Pancreas (tissue), 10 donors: ENCODE results near the gene CCDC148. TPM values are rescaled to one million over a fixed set of nuclear protein-coding genes. Genes with fewer than 3 reads are reported as not detected.
"Not testable (repeated sequence)": the region's sequence is repeated elsewhere in the genome, so short reads cannot be mapped to it uniquely, and the experiment has no call there.

Source experiments
- ATAC-seq, 4 donors: fragments of 200-7000 bp; cut with Tn5 transposase; one replicate each; pipeline versions ENCODE4 v1.8.0 to v1.9.1; 2020; ENCODE audit warnings: mild to moderate bottlenecking in 4 of 4, moderate library complexity in 4 of 4
- DNase-seq, 6 donors: peaks; one replicate each; pipeline ENCODE4 v3.0.0-alpha.2; 2020
- FAIRE-seq: peaks from 2 replicates; lab custom pipeline; 2012; peaks lifted over from hg19 to GRCh38; lab: Jason Lieb, UNC
- H3K27ac ChIP-seq, 4 donors: fragments of 200-600 bp; sonication (generic); 1 replicate in 3 of 4; 2 replicates in 1 of 4; pipeline versions ENCODE4 v1.5.0 to v1.8.0; 2020
- H3K27me3 ChIP-seq, 4 donors: fragments of 200-600 bp; one replicate each; pipeline ENCODE4 v1.8.0; 2021
- H3K36me3 ChIP-seq, 3 donors: fragments of 200-600 bp; sonication (generic) in 1 of 3; one replicate each; pipeline versions ENCODE4 v1.5.0 to v1.8.0; 2020 to 2021
- H3K4me1 ChIP-seq, 3 donors: fragments of 200-600 bp; one replicate each; pipeline ENCODE4 v1.8.0; 2021
- H3K4me3 ChIP-seq, 4 donors: fragments of 200-600 bp; sonication (generic) in 2 of 4; one replicate each; pipeline versions ENCODE4 v1.5.0 to v1.8.0; 2020 to 2021
- H3K9me3 ChIP-seq, 4 donors: fragments of 200-600 bp; one replicate each; pipeline ENCODE4 v1.8.0; 2021
- WGBS, 2 donors: extraction: QIAGEN DNeasy Blood & Tissue Kit; methylation state at CpG; one replicate each; pipeline ENCODE4 v1.1.7; 2013; 5-methylcytosine and 5-hydroxymethylcytosine counted together
- intact Hi-C, 3 donors: fragments of 100-400 bp; cut with DNase I; formaldehyde crosslinking; loops; one replicate each; pipeline versions ENCODE4 v1.11.1 to v1.14.2; 2022
- polyA plus RNA-seq, 2 donors: library from polyadenylated mRNA; stranded (reverse); fragments of 200-250 nt; gene quantifications; one replicate each; pipeline ENCODE4 v1.2.3, GENCODE V29; 2013
- total RNA-seq, 6 donors: library from RNA; stranded (reverse); fragmentation: NEBNext Ultra II Directional in 4 of 6; extraction: Animal tissue kit (Norgen Biotek cat#: 25700) in 4 of 6; gene quantifications; one replicate each; pipeline versions ENCODE4 v1.2.1 to v1.2.4, GENCODE V29; 2021 to 2023
- TF ChIP-seq, protein P1 (sequence below), 4 donors: fragments of 200-600 bp; sonication (generic) in 3 of 4; IDR thresholded peaks; one replicate each; pipeline versions ENCODE4 v1.5.0 to v1.8.0; 2021; ENCODE audit warnings: antibody characterized with exemption in 4 of 4
- donor health status: healthy with polysubstance abuse.
- donor health status: DM: no; HTN: no; CAD: no; lungs with moderate emphysema.
- donor health status: DM: no; HTN: no; CAD: no.
- donor health status: control.
- donor health status: control.
- donor health status: Bipolar disorder and iron deficiency.
- donor health status: DM: yes; HTN: yes; CAD: no.
- donor health status: DM: no; HTN: no; CAD: no.
- donor health status: DM: no; HTN: no; CAD: no.
- donor health status: DM: yes; HTN: yes; CAD: no.

CCDC148 gene
- total and polyA plus RNA-seq, 8 donors: 0.38 to 1.5 (median 0.79) TPM

DNA sequence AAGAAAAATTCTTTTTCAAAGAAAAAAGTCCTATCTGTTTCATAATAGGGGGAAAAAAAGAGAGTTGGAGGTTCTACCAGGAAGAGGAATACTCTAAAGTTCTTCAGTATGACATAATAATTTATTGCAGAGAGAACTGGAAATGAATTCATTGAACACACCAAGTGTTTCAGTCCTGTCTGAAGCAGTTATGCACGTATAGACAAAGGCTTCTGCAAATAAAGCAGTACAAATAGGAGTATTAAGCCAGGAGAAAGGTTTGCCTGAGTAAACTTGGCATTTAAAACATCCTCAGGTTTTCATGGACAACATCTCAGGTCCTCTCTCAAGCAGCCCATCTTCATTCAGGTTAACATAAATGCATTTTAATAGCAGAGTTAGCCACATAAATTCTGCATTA, 141.6 kb downstream of the CCDC148 start:
- Histone ChIP-seq H3K27me3 (no peaks in the 10 kb centered on the region), H3K4me3 (no peak overlapping the region), H3K27ac (no peak overlapping the region), H3K4me1 (no peaks in the 10 kb centered on the region), H3K36me3 (no peaks in the 10 kb centered on the region), H3K9me3 (no peaks in the 10 kb centered on the region)
- ATAC-seq (no peak), DNase-seq (no peak), FAIRE-seq (no peak)
- TF ChIP-seq, protein P1, sequence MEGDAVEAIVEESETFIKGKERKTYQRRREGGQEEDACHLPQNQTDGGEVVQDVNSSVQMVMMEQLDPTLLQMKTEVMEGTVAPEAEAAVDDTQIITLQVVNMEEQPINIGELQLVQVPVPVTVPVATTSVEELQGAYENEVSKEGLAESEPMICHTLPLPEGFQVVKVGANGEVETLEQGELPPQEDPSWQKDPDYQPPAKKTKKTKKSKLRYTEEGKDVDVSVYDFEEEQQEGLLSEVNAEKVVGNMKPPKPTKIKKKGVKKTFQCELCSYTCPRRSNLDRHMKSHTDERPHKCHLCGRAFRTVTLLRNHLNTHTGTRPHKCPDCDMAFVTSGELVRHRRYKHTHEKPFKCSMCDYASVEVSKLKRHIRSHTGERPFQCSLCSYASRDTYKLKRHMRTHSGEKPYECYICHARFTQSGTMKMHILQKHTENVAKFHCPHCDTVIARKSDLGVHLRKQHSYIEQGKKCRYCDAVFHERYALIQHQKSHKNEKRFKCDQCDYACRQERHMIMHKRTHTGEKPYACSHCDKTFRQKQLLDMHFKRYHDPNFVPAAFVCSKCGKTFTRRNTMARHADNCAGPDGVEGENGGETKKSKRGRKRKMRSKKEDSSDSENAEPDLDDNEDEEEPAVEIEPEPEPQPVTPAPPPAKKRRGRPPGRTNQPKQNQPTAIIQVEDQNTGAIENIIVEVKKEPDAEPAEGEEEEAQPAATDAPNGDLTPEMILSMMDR (IDR thresholded peaks at IDR 0.05): no peak
- 9 to 13% methylated on average over 1 of the region's 1 CpG for WGBS, 2 donors
- intact Hi-C loops: no loop called here

DNA sequence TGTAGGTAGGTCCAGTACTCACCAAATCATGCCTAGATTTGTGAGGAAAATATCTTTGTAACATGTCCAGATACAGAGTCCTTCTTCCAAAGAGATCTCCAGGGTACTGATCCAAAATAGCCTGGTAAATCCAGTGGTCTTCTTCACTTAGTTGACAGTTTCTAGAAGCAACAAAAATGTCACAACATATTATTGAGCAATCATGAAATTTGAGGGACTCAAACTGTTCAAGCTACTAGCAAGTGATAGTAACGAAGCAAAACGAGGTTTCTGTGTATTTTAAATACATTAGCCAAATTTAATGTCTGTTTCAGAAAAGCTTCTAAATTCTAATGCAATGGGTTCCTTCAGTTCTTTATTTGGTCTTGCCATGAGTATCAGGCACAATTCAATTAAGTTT, 142.8 kb downstream of the CCDC148 start:
- Histone ChIP-seq H3K27me3 (no peaks in the 10 kb centered on the region), H3K4me1 (no peaks in the 10 kb centered on the region), H3K9me3 (no peaks in the 10 kb centered on the region), H3K36me3 (no peaks in the 10 kb centered on the region), H3K27ac (no peak overlapping the region), H3K4me3 (no peak overlapping the region)
- WGBS, 2 donors: 69 to 70% methylated on average over 2 of the region's 2 CpGs
- TF ChIP-seq, protein P1 (IDR thresholded peaks at IDR 0.05): no peak
- intact Hi-C loops: no loop called here
- DNase-seq: no peak
- FAIRE-seq: no peak
- ATAC-seq: no peak

DNA sequence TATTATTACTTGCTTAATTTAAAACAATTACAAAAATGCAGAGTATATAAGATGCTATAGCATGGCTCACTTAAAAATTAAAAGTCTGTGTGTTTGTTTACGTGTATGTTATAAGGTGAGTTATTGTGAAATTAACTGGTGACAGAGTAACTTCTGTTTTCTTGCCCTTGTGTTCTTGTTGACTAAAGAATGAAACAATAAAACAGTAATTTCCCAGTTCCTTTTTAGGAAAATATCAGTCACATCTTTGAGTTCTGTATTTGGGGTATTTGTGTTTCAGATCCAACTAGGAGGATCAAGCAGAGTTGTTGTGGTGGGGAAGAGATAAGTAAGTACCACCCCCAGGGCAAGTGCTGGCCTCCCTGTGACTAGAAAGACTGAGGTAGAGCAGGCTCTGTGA, 143.6 kb downstream of the CCDC148 start:
- Histone ChIP-seq H3K4me1 (no peaks in the 10 kb centered on the region), H3K36me3 (no peaks in the 10 kb centered on the region), H3K4me3 (no peak overlapping the region), H3K27me3 (no peaks in the 10 kb centered on the region), H3K27ac (no peak overlapping the region), H3K9me3 (no peaks in the 10 kb centered on the region)
- 76 to 91% methylated on average over 1 of the region's 1 CpG for WGBS, 2 donors
- FAIRE-seq: no peak
- ATAC-seq: no peak
- no peak for DNase-seq
- TF ChIP-seq, protein P1 (IDR thresholded peaks at IDR 0.05): no peak
- intact Hi-C loops: no loop called here

DNA sequence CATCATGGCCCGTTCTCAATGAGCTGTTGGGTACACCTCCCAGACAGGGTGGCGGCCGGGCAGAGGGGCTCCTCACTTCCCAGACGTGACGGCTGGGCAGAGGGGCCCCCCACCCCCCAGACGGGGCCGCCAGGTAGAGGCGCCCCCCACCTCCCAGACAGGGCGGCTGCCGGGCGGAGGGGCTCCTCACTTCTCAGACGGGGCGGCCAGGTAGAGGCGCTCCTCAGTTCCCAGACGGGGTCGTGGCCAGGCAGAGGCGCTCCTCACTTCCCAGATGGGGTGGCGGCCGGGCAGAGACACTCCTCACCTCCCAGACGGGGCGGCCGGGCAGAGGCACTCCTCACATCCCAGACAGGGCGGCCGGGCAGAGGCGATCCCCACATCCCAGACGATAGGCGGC, 146.1 kb downstream of the CCDC148 start:
- FAIRE-seq, intact Hi-C loops, H3K27me3 ChIP-seq, H3K4me3 ChIP-seq, H3K36me3 ChIP-seq, ATAC-seq, H3K27ac ChIP-seq, H3K4me1 ChIP-seq, H3K9me3 ChIP-seq: not testable (repeated sequence)
- 91 to 92% methylated on average over 19 to 27 of the region's 27 CpGs for WGBS, 2 donors
- DNase-seq: peak in 1 of 6 donors; percentile 40

DNA sequence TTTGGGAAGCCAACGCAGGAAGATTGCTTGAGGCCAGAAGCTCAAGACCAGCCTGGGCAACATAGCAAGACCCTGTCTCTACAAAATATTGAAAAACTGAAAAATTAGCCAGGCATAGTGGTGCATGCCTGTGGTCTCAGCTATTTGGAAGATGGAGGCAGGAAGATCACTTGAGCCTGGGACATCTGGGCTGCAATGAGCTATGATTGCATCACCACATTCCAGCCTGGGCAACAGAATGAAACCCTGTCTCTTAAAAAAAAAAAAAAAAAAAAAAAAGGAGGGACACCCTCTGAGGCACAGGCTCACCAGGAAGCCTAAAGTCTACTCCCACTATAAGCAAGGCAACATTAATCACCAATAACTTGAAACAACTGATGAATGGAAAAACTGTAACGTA, 151.1 kb downstream of the CCDC148 start:
- FAIRE-seq: no peak
- H3K27ac ChIP-seq: no peak overlapping the region
- no peaks in the 10 kb centered on the region for H3K27me3 ChIP-seq
- intact Hi-C loops: no loop called here
- WGBS, 2 donors: 80 to 86% methylated on average over 2 of the region's 2 CpGs
- H3K4me3 ChIP-seq: no peak overlapping the region
- no peaks in the 10 kb centered on the region for H3K4me1 ChIP-seq
- no peaks in the 10 kb centered on the region for H3K36me3 ChIP-seq
- ATAC-seq: no peak
- no peak for DNase-seq
- TF ChIP-seq, protein P1 (IDR thresholded peaks at IDR 0.05): no peak
- no peaks in the 10 kb centered on the region for H3K9me3 ChIP-seq
